PFSK-1 (cell line): ENCODE data around the gene CT47C1.

Experiments used
- FOXP2 ChIP-seq: optimal IDR thresholded peaks from 2 replicates; pipeline ENCODE3; 2011; ENCODE audit warnings: borderline replicate concordance, control low read depth, inconsistent platforms; ENCODE audit not compliant: insufficient read depth; ENCODE audit errors: extremely low read length, extremely low read depth
- POLR2AphosphoS5 ChIP-seq: IDR thresholded peaks from 2 replicates; pipeline ENCODE4 v1.6.1; 2012; ENCODE audit warnings: low read depth, mild to moderate bottlenecking, control low read depth, low read length, moderate library complexity
- SIN3A ChIP-seq: IDR thresholded peaks from 2 replicates; pipeline ENCODE4 v1.6.1; 2012; ENCODE audit warnings: mild to moderate bottlenecking, low read length, moderate library complexity, borderline replicate concordance; ENCODE audit not compliant: insufficient read depth
- TAF1 ChIP-seq: IDR thresholded peaks from 2 replicates; pipeline ENCODE4 v1.6.1; 2012; ENCODE audit warnings: low read length, control low read depth, borderline replicate concordance; ENCODE audit not compliant: insufficient read depth
- TF ChIP-seq, protein P1 (sequence below), 2 experiments: IDR thresholded peaks; 2 replicates each; pipeline versions ENCODE4 v1.6.1 to v1.8.0; 2011 to 2012; ENCODE audit warnings: low read depth in 2 of 2, low read length in 2 of 2, control low read depth in 1 of 2, inconsistent platforms in 1 of 2, mild to moderate bottlenecking in 1 of 2, moderate library complexity in 1 of 2; ENCODE audit not compliant: insufficient read depth in 1 of 2

CT47C1 gene

DNA sequence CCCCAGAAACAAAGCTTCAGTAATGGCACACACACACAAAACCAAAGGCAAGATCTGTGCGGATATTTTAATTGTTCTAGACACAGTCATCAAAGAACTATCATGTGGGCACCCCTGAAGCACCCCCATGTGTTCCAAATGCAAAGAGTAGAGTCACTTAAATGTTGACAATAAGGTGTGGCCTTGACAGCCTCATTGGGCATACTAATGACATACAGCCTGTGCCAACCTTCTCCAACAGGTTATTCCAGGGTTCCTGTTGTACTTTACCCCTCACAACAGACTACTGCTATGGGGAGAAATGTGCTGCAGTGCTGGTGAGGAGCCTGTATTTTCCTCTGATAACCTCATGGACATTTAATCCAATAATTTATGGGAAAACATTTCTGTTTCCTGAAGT, 29.8 kb upstream of the CT47C1 start:
- TF ChIP-seq TAF1 = no peak

DNA sequence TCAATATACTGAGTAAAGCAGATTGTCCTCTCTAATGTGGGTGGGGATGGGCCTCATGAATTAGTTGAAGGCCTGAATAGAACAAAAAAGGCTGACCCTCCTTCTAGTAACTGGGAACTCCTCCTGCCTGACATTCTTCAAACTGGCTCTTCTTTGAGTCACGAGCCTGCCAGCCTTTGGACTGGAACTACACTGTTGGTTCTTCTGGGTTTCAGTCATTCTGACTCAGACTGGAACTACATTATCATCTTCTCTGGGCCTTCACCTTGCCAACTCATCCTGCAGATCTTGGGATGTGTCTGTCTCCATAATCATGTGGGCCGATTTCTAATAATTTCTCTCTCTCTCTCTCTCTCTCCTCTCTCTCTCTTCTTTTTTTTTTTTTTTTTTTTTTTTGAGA, 26.9 kb upstream of the CT47C1 start:
- TF ChIP-seq, protein P1, sequence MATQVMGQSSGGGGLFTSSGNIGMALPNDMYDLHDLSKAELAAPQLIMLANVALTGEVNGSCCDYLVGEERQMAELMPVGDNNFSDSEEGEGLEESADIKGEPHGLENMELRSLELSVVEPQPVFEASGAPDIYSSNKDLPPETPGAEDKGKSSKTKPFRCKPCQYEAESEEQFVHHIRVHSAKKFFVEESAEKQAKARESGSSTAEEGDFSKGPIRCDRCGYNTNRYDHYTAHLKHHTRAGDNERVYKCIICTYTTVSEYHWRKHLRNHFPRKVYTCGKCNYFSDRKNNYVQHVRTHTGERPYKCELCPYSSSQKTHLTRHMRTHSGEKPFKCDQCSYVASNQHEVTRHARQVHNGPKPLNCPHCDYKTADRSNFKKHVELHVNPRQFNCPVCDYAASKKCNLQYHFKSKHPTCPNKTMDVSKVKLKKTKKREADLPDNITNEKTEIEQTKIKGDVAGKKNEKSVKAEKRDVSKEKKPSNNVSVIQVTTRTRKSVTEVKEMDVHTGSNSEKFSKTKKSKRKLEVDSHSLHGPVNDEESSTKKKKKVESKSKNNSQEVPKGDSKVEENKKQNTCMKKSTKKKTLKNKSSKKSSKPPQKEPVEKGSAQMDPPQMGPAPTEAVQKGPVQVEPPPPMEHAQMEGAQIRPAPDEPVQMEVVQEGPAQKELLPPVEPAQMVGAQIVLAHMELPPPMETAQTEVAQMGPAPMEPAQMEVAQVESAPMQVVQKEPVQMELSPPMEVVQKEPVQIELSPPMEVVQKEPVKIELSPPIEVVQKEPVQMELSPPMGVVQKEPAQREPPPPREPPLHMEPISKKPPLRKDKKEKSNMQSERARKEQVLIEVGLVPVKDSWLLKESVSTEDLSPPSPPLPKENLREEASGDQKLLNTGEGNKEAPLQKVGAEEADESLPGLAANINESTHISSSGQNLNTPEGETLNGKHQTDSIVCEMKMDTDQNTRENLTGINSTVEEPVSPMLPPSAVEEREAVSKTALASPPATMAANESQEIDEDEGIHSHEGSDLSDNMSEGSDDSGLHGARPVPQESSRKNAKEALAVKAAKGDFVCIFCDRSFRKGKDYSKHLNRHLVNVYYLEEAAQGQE (IDR thresholded peaks at IDR 0.05; ENCODE audit: insufficient read depth in 1 of 2, low read depth in 2 of 2, low read length in 2 of 2) = no peak
- TF ChIP-seq POLR2AphosphoS5 = no peak
- TF ChIP-seq SIN3A = no peak
- no peak for TF ChIP-seq TAF1
- no peak for TF ChIP-seq FOXP2

DNA sequence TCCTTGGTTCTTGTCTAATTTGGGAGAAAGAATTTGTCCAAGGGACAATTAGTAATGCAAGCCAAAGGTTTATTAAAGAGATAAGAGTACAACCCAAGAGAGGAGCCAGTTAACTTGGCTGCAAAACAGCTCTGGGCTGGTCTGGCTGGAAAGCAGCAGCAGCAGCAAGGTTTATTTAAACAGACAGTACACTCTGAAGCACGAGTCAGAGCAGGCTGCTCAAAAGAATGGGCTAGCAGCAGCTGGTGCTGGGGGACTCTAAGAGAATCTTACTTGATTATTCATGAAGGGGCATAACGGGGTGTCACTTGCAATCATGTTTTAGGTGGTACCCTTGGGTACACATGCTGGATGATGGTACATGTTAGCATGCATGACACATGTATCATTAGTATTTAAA, 17.1 kb upstream of the CT47C1 start:
- TF ChIP-seq FOXP2 = no peak
- TF ChIP-seq SIN3A = no peak
- TF ChIP-seq POLR2AphosphoS5 = no peak
- no peak for TF ChIP-seq TAF1
- TF ChIP-seq, protein P1 (IDR thresholded peaks at IDR 0.05; ENCODE audit: insufficient read depth in 1 of 2, low read depth in 2 of 2, low read length in 2 of 2) = no peak

DNA sequence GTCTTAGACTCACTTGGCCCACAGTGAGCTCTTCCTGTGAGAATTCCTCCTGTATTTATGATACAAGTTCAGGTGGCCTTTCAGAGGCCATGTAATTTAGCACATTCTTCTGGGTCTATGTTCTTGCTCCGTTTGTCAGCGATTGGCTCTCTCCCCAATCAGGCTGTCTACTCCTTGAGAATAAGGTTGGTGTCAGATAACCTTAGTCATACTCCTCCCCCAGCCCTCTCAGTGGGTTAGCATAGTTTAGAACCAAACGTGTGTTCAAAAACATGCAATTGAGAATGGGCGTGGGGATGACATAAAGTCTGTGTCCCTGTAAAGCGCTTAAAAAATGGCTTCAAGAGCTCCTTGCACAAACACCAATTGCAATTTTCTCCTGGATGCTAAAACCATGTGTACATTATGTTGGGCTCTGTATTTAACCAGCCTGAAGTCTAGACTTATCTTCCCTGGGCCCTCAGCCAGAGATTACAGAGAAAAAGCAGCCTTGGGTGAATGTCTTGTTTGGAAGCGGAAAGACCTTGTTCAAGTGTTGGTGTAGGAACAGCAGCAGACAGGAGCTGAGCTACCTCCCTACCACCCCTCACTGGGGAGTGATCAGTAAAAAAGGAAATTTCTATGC, 9.9 kb upstream of the CT47C1 start:
- no peak for TF ChIP-seq SIN3A
- TF ChIP-seq, protein P1 (IDR thresholded peaks at IDR 0.05; ENCODE audit: insufficient read depth in 1 of 2, low read depth in 2 of 2, low read length in 2 of 2) = no peak

DNA sequence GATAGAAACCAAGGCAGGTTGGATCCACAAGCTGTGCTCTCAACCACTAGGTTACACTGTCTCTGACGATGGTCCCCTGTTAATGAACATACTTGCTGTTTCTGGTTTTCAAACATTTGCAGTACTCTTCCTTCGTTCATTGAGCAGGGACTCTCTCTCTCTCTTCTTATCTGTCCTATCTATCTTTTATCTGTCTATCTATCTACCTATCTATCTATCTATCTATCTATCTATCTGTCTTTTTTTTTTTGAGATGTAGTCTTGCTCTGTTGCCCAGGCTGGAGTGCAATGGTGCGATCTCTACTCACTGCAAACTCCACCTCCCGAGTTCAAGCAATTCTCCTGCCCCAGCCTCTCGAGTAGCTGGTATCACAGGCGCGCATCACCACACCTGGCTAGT, 9.4 kb upstream of the CT47C1 start:
- TF ChIP-seq, protein P1 (IDR thresholded peaks at IDR 0.05; ENCODE audit: insufficient read depth in 1 of 2, low read depth in 2 of 2, low read length in 2 of 2) = no peak
- TF ChIP-seq FOXP2 = no peak
